ENCODE data around the gene PKNOX2. TPM values are rescaled to one million over a fixed set of nuclear protein-coding genes. Genes with fewer than 3 reads are reported as not detected.

The PKNOX2 gene
- total RNA-seq, 4 donors from 2014 or later: 0.40 to 5.9 (median 1.1) TPM; not detected in 1

GRCh38 chr11:125226706-125227105 lies 62.2 kb downstream of the PKNOX2 start:
- Histone ChIP-seq H3K4me1 (peaks cover 0 to 6% (median 0%) of the 10 kb centered on the region in 3 donors), H3K9me3 (no peaks in the 10 kb centered on the region), H3K27ac (no peak overlapping the region), H3K36me3 (no peaks in the 10 kb centered on the region), H3K27me3 (no peaks in the 10 kb centered on the region), H3K4me3 (no peak overlapping the region)
- no peak for DNase-seq
- intact Hi-C loops (cut with DNase I): no loop called here
- TF ChIP-seq POLR2A (IDR thresholded peaks at IDR 0.05) (no peak), CTCF (IDR thresholded peaks at IDR 0.05) (no peak)
- 64 to 76% methylated on average over 4 of the region's 4 CpGs for WGBS, 2 donors

- no peaks in the 10 kb centered on the region for H3K27me3 ChIP-seq
- H3K9me3 ChIP-seq: no peaks in the 10 kb centered on the region
- H3K4me1 ChIP-seq: peaks cover 0 to 6% (median 0%) of the 10 kb centered on the region in 3 donors
- H3K4me3 ChIP-seq: no peak overlapping the region
- H3K27ac ChIP-seq: no peak overlapping the region
- DNase-seq: no peak
- TF ChIP-seq CTCF (IDR thresholded peaks at IDR 0.05) (no peak), POLR2A (IDR thresholded peaks at IDR 0.05) (no peak)
- no peaks in the 10 kb centered on the region for H3K36me3 ChIP-seq
- 76 to 87% methylated on average over 5 of the region's 5 CpGs for WGBS, 2 donors
- intact Hi-C loops (cut with DNase I): no loop called here
Observed at GRCh38 chr11:125227151-125227550, 62.6 kb downstream of the PKNOX2 start.

GRCh38 chr11:125228445-125228844 lies 63.9 kb downstream of the PKNOX2 start:
- WGBS, 2 donors: 70 to 76% methylated on average over 4 of the region's 4 CpGs
- no peak for DNase-seq
- H3K4me3 ChIP-seq: no peak overlapping the region
- no peaks in the 10 kb centered on the region for H3K9me3 ChIP-seq
- no peaks in the 10 kb centered on the region for H3K27me3 ChIP-seq
- no peaks in the 10 kb centered on the region for H3K36me3 ChIP-seq
- TF ChIP-seq CTCF (IDR thresholded peaks at IDR 0.05) (no peak), POLR2A (IDR thresholded peaks at IDR 0.05) (no peak)
- H3K27ac ChIP-seq: no peak overlapping the region
- intact Hi-C loops (cut with DNase I): no loop called here
- peaks cover 0 to 6% (median 0%) of the 10 kb centered on the region in 3 donors for H3K4me1 ChIP-seq

GRCh38 chr11:125228993-125229392 lies 64.4 kb downstream of the PKNOX2 start:
- intact Hi-C loops (cut with DNase I): no loop called here
- Histone ChIP-seq H3K4me1 (peaks cover 0 to 5% (median 0%) of the 10 kb centered on the region in 3 donors), H3K9me3 (no peaks in the 10 kb centered on the region), H3K4me3 (no peak overlapping the region), H3K36me3 (no peaks in the 10 kb centered on the region), H3K27ac (no peak overlapping the region), H3K27me3 (no peaks in the 10 kb centered on the region)
- DNase-seq: no peak
- WGBS, 2 donors: 76 to 83% methylated on average over 5 to 8 of the region's 9 CpGs
- TF ChIP-seq POLR2A (IDR thresholded peaks at IDR 0.05) (no peak), CTCF (IDR thresholded peaks at IDR 0.05) (no peak)

GRCh38 chr11:125229916-125230315 lies 65.4 kb downstream of the PKNOX2 start:
- Histone ChIP-seq H3K4me3 (no peak overlapping the region), H3K27me3 (no peaks in the 10 kb centered on the region), H3K27ac (no peak overlapping the region), H3K9me3 (no peaks in the 10 kb centered on the region), H3K36me3 (no peaks in the 10 kb centered on the region), H3K4me1 (no peaks in the 10 kb centered on the region)
- DNase-seq: no peak
- intact Hi-C loops (cut with DNase I): no loop called here
- TF ChIP-seq POLR2A (IDR thresholded peaks at IDR 0.05) (no peak), CTCF (IDR thresholded peaks at IDR 0.05) (no peak)
- WGBS, 2 donors: 92 to 100% methylated on average over 2 of the region's 2 CpGs

Measured in esophagus squamous epithelium (tissue), 5 donors.